Measurements from ENCODE around the gene WDFY2.

The WDFY2 gene

DNA sequence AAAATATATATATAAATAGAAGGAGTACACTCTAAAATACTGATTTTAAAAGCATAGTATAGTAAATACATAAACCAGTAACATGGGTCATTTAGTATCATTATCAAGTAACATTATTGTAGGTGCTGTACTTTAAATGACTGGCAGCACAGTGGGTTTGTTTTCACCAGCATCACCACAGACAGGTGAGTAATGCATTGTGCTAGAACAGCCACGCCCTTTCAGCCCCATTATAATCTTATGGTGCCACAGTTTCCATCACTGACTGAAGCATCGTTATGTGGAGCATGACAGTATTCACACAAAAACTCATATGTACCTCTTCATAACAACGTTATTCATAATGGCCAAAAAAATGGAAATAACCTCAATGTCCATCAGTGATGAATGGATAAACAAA lies 131.4 kb downstream of the WDFY2 start:
- Histone ChIP-seq H3K27ac (no peak overlapping the region), H3K36me3 (no peaks in the 10 kb centered on the region), H3K4me1 (no peaks in the 10 kb centered on the region), H3K27me3 (no peaks in the 10 kb centered on the region), H3K9me3 (no peaks in the 10 kb centered on the region), H3K4me3 (no peak overlapping the region)
- TF ChIP-seq, protein P1, sequence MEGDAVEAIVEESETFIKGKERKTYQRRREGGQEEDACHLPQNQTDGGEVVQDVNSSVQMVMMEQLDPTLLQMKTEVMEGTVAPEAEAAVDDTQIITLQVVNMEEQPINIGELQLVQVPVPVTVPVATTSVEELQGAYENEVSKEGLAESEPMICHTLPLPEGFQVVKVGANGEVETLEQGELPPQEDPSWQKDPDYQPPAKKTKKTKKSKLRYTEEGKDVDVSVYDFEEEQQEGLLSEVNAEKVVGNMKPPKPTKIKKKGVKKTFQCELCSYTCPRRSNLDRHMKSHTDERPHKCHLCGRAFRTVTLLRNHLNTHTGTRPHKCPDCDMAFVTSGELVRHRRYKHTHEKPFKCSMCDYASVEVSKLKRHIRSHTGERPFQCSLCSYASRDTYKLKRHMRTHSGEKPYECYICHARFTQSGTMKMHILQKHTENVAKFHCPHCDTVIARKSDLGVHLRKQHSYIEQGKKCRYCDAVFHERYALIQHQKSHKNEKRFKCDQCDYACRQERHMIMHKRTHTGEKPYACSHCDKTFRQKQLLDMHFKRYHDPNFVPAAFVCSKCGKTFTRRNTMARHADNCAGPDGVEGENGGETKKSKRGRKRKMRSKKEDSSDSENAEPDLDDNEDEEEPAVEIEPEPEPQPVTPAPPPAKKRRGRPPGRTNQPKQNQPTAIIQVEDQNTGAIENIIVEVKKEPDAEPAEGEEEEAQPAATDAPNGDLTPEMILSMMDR (IDR thresholded peaks at IDR 0.05), result no peak
- no peak for DNase-seq
- intact Hi-C loops (cut with DNase I; ENCODE audit: low total_unique reads), result no loop called here

DNA sequence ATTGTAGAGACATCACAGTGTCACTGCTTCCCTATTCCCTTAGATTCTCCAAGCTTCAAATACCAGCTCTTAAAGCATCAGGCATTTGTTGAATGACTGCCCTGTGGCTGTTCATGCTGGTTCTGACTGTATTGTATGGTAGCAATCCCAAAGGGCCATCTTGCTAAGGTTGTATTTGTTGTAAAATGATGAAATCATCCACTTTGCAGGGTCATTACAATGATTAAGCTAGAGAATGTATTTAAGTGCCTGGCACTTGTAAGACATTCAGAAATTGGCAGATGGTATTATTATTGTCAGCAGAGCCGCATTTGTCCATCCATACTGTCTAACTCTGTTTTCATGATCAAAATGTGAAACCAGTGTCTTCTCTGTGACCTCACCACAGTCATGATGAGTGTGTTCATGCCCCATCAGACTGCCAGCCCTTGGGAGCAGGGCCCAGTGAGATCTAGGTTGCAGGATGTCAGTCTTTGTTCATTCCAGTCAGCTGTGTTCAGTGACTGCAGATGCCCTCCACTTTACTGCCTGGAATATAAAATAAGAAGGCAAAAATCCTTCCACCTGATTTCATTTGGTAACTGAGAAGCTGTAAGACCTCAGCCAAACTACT lies 133.6 kb downstream of the WDFY2 start:
- no peak overlapping the region for H3K27ac ChIP-seq
- no peaks in the 10 kb centered on the region for H3K36me3 ChIP-seq

DNA sequence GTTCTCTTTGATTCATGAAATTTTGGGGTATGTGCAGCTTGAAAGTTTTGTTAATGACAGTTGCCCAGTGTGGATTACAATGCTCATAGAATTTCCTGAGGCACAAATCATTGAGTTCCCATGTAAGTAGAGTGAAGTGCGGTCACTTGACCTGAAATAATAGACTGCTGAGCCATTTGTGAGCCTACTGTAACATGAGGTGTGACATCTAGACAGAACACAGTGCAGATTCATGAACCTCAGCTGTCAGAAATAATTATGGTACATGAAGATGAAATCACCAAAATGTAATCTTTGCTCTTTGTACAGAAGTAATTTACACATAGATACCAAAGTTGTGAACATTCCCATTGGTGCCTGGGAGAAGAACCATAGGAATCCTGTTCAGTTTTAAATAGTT lies 135.1 kb downstream of the WDFY2 start:
- intact Hi-C loops (cut with DNase I; ENCODE audit: low total_unique reads), result no loop called here
- TF ChIP-seq, protein P1 (IDR thresholded peaks at IDR 0.05), result no peak
- no peaks in the 10 kb centered on the region for H3K36me3 ChIP-seq
- H3K4me1 ChIP-seq, result peaks cover 0 to 31% (median 13%) of the 10 kb centered on the region in 4 donors
- H3K9me3 ChIP-seq, result no peaks in the 10 kb centered on the region
- no peak for DNase-seq
- no peak overlapping the region for H3K27ac ChIP-seq
- no peaks in the 10 kb centered on the region for H3K27me3 ChIP-seq
- no peak overlapping the region for H3K4me3 ChIP-seq

More for the DNA sequence above, 133.6 kb downstream of the WDFY2 start:
- no peak for DNase-seq
- Histone ChIP-seq H3K4me3 (no peak overlapping the region), H3K27me3 (no peaks in the 10 kb centered on the region), H3K9me3 (no peaks in the 10 kb centered on the region), H3K4me1 (peaks cover 0 to 17% (median 11%) of the 10 kb centered on the region in 4 donors)
- TF ChIP-seq, protein P1 (IDR thresholded peaks at IDR 0.05), result no peak
- intact Hi-C loops (cut with DNase I; ENCODE audit: low total_unique reads), result no loop called here

- Histone ChIP-seq H3K36me3 (no peaks in the 10 kb centered on the region), H3K27ac (peak overlapping the region; percentile 46 to 53), H3K4me3 (no peak overlapping the region), H3K9me3 (no peaks in the 10 kb centered on the region), H3K27me3 (no peaks in the 10 kb centered on the region), H3K4me1 (peaks cover 0 to 45% (median 17%) of the 10 kb centered on the region in 4 donors)
- peak in 1 of 2 donors; percentile 69 for DNase-seq
- TF ChIP-seq, protein P1 (IDR thresholded peaks at IDR 0.05), result no peak
- intact Hi-C loops (cut with DNase I; ENCODE audit: low total_unique reads), result loop anchor here (10.0 kb wide), 1 partner anchor 137 kb away; the partner anchor contains the start of gene WDFY2
Observed at GRCh38 chr13:51721496-51721895, 137.2 kb downstream of the WDFY2 start.

DNA sequence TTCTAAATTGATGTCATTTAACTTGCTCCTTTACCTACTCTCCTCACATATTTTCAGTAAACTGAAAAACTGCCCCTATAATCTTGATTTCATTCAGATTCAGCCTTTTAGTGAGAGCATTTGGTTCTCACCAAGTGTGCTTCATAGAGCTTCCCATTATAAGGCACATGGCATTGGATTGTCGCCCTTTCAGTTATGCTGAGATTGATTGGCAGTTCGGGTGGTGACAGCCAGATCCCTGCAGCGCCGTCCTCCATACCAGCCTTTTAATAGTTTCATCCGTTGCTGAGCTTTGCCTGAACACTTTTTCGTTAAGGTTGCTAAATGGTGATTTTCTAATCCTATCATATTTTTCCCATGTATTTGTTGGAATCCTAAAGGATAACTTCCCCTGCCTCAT lies 139.3 kb downstream of the WDFY2 start:
- TF ChIP-seq, protein P1 (IDR thresholded peaks at IDR 0.05), result no peak
- Histone ChIP-seq H3K36me3 (no peaks in the 10 kb centered on the region), H3K27ac (peak overlapping the region in 1 of 2 donors; percentile 53), H3K9me3 (no peaks in the 10 kb centered on the region), H3K4me1 (peaks cover 0 to 66% (median 23%) of the 10 kb centered on the region in 4 donors), H3K27me3 (no peaks in the 10 kb centered on the region), H3K4me3 (no peak overlapping the region)
- intact Hi-C loops (cut with DNase I; ENCODE audit: low total_unique reads), result loop anchor here (10.0 kb wide), 1 partner anchor 139 kb away; the partner anchor contains the start of gene WDFY2
- DNase-seq, result no peak

Data from tibial artery (tissue), 4 donors.